ENCODE measurements around the gene CPEB4. TPM values are rescaled to one million over a fixed set of nuclear protein-coding genes. Genes with fewer than 3 reads are reported as not detected.

The CPEB4 gene
- total RNA-seq, 1 experiment from 2014 or later, result 15.4 TPM

DNA sequence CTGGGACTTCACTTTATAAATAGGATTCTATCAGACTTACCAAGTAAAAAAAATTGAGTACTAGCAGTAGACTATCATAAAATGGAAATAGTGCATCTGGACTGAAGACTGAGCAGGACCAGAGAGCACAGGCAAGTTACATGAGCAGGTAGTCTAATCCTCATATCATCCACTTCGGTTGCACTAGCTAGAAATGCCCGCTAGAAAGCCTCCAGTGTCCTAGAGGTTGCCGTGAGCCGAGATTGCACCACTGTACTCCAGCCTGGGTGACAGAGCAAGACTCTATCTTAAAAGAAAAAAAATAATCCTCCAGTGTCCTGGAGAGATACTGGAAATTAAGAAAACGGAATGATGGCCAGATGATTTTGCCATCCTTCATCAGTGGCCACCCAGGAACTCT is 120.8 kb downstream of the CPEB4 start:
- Histone ChIP-seq H2AFZ (no peak overlapping the region), H3K9me3 (ENCODE audit: insufficient read depth, low read depth) (peaks cover 3% of the 10 kb centered on the region; the same call in 1 of the 2 replicates), H4K20me1 (ENCODE audit: insufficient read depth) (no peaks in the 10 kb centered on the region), H3K36me3 (ENCODE audit: low read depth) (no peaks in the 10 kb centered on the region), H3K4me3 (no peak overlapping the region), H3K27me3 (ENCODE audit: insufficient read depth, low read depth) (peaks cover 67% of the 10 kb centered on the region), H3K9me2 (ENCODE audit: insufficient read depth) (no peaks in the 10 kb centered on the region), H3K4me2 (no peak overlapping the region), H3K4me1 (replicated peaks; ENCODE audit: insufficient read depth) (no peaks in the 10 kb centered on the region; the same call in 1 of the 2 replicates), H3F3A (ENCODE audit: insufficient read depth, low read depth) (no peaks in the 10 kb centered on the region), H3K79me2 (ENCODE audit: low read depth) (no peaks in the 10 kb centered on the region), H3K27ac (no peak overlapping the region)
- no peak for DNase-seq
- intact Hi-C loops (cut with micrococcal nuclease; ENCODE audit: unreplicated experiment), result no loop called here
- no TSS peak for BruUV-seq (replicated peaks)
- ChIA-PET POLR2A (ENCODE audit: unreplicated experiment) (no interaction called here), CTCF (no interaction called here)
- no peak for TF ChIP-seq EZH2 (IDR thresholded peaks at IDR 0.05; ENCODE audit: low read depth)
- TF ChIP-seq, protein P1, sequence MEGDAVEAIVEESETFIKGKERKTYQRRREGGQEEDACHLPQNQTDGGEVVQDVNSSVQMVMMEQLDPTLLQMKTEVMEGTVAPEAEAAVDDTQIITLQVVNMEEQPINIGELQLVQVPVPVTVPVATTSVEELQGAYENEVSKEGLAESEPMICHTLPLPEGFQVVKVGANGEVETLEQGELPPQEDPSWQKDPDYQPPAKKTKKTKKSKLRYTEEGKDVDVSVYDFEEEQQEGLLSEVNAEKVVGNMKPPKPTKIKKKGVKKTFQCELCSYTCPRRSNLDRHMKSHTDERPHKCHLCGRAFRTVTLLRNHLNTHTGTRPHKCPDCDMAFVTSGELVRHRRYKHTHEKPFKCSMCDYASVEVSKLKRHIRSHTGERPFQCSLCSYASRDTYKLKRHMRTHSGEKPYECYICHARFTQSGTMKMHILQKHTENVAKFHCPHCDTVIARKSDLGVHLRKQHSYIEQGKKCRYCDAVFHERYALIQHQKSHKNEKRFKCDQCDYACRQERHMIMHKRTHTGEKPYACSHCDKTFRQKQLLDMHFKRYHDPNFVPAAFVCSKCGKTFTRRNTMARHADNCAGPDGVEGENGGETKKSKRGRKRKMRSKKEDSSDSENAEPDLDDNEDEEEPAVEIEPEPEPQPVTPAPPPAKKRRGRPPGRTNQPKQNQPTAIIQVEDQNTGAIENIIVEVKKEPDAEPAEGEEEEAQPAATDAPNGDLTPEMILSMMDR (conservative IDR thresholded peaks at IDR 0.05), result no peak

DNA sequence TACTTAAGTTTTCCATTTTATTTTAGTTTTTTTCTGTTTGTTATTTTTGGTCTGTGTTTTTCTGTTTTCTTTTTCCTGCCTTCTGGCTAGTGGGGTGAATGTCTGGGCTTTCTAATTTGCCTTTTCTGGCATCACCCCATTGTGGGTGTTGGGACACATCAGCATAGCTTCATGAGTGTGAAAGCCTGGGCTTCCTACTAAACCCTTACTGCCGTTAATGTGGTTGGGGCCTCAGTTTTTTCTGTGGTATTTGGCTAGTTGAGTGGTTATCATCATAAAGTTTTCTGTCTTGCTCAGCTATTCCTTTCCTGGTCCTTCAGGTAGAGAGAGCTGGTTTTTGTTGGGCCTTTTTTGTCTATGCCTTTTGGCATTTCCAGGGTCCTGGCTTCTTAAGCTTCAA is 122.2 kb downstream of the CPEB4 start:
- POLR2A ChIA-PET (ENCODE audit: unreplicated experiment), result interaction anchor here (0.6 kb wide), 1 partner anchor 915 kb away, joined by 14 read pairs; no protein-coding TSS in a partner anchor
- Histone ChIP-seq H3K4me3 (no peak overlapping the region), H3K9me2 (ENCODE audit: insufficient read depth) (no peaks in the 10 kb centered on the region), H3K9me3 (ENCODE audit: insufficient read depth, low read depth) (peaks cover 3% of the 10 kb centered on the region; the same call in 1 of the 2 replicates), H3K27me3 (ENCODE audit: insufficient read depth, low read depth) (peaks cover 63% of the 10 kb centered on the region), H4K20me1 (ENCODE audit: insufficient read depth) (no peaks in the 10 kb centered on the region), H3K36me3 (ENCODE audit: low read depth) (no peaks in the 10 kb centered on the region), H2AFZ (no peak overlapping the region), H3K4me1 (replicated peaks; ENCODE audit: insufficient read depth) (no peaks in the 10 kb centered on the region; the same call in 1 of the 2 replicates), H3F3A (ENCODE audit: insufficient read depth, low read depth) (no peaks in the 10 kb centered on the region), H3K4me2 (no peak overlapping the region), H3K79me2 (ENCODE audit: low read depth) (no peaks in the 10 kb centered on the region), H3K27ac (no peak overlapping the region)
- DNase-seq, result no peak
- intact Hi-C loops (cut with micrococcal nuclease; ENCODE audit: unreplicated experiment), result no loop called here
- CTCF ChIA-PET, result no interaction called here
- no TSS peak for BruUV-seq (replicated peaks)
- TF ChIP-seq, protein P1 (conservative IDR thresholded peaks at IDR 0.05), result no peak
- TF ChIP-seq EZH2 (IDR thresholded peaks at IDR 0.05; ENCODE audit: low read depth), result no peak

DNA sequence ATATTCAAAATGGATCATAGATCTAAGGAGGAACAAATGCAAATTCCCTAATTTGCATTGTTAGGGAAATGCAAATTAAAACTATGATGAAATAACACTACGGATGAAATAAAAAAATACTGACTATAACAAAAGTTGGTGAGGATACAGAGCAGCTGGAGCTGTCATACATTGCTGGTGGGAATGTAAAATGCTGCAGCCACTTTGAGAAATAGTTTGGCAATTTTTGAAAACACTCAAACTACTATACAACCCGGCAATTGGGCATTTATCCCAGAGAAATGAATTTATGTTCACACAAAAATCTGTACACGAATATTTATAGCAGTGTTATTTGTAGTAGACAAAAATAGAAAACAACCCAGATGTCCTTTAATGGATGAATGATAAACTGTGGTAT is 123.3 kb downstream of the CPEB4 start:
- Histone ChIP-seq H3K27ac (no peak overlapping the region), H3K4me2 (no peak overlapping the region), H3K9me3 (ENCODE audit: insufficient read depth, low read depth) (peaks cover 3% of the 10 kb centered on the region; the same call in 1 of the 2 replicates), H4K20me1 (ENCODE audit: insufficient read depth) (no peaks in the 10 kb centered on the region), H3K79me2 (ENCODE audit: low read depth) (no peaks in the 10 kb centered on the region), H3K4me1 (replicated peaks; ENCODE audit: insufficient read depth) (no peaks in the 10 kb centered on the region; the same call in 1 of the 2 replicates), H3K36me3 (ENCODE audit: low read depth) (no peaks in the 10 kb centered on the region), H3F3A (ENCODE audit: insufficient read depth, low read depth) (no peaks in the 10 kb centered on the region), H3K9me2 (ENCODE audit: insufficient read depth) (no peaks in the 10 kb centered on the region), H3K27me3 (ENCODE audit: insufficient read depth, low read depth) (peaks cover 60% of the 10 kb centered on the region), H3K4me3 (no peak overlapping the region), H2AFZ (no peak overlapping the region)
- no peak for TF ChIP-seq EZH2 (IDR thresholded peaks at IDR 0.05; ENCODE audit: low read depth)
- TF ChIP-seq, protein P1 (conservative IDR thresholded peaks at IDR 0.05), result no peak
- POLR2A ChIA-PET (ENCODE audit: unreplicated experiment), result no interaction called here
- no peak for DNase-seq
- intact Hi-C loops (cut with micrococcal nuclease; ENCODE audit: unreplicated experiment), result no loop called here
- CTCF ChIA-PET, result no interaction called here
- no TSS peak for BruUV-seq (replicated peaks)

Other genes with a start within 250 kb of the CPEB4 start
- gene C5orf47, start 100.8 kb downstream of the CPEB4 start, total RNA-seq (2021), result not detected in 2 replicates
- not detected in 2 replicates for gene NSG2, start 157.4 kb downstream of the CPEB4 start, total RNA-seq (2021)

Measured in PC-9 (cell line).